Smooth muscle cell (in vitro differentiated cells): Measurements from ENCODE around the gene DIPK2B. TPM values are rescaled to one million over a fixed set of nuclear protein-coding genes. Genes with fewer than 3 reads are reported as not detected.
A peak's percentile ranks its signal among the peaks of the same experiment; 100 is the strongest.

Experiments
- DNase-seq: peaks from one replicate; lab custom pipeline; 2025; ENCODE audit not compliant: unreplicated experiment; lab: John Stamatoyannopoulos, UW
- H2AFZ ChIP-seq: fragments of 200-600 bp; sonication (generic); 2 replicates; pipeline ENCODE4 v1.6.0; 2016; ENCODE audit warnings: antibody characterized with exemption, low read depth, mild to moderate bottlenecking
- H3F3A ChIP-seq: fragments of 200-600 bp; sonication (generic); 2 replicates; pipeline ENCODE4 v1.6.0; 2017; ENCODE audit warnings: antibody characterized with exemption, low read depth
- H3K27ac ChIP-seq: fragments of 200-600 bp; sonication (generic); 2 replicates; pipeline ENCODE4 v1.5.1; 2016; ENCODE audit warnings: low read depth, mild to moderate bottlenecking
- H3K27me3 ChIP-seq: fragments of 200-600 bp; sonication (generic); 2 replicates; pipeline ENCODE4 v1.6.1; 2016; ENCODE audit warnings: low read depth, mild to moderate bottlenecking
- H3K36me3 ChIP-seq: fragments of 200-600 bp; sonication (generic); 2 replicates; pipeline ENCODE4 v1.5.1; 2016; ENCODE audit warnings: low read depth
- H3K4me1 ChIP-seq: fragments of 200-600 bp; sonication (generic); 2 replicates; pipeline ENCODE4 v1.5.1; 2016; ENCODE audit warnings: low read depth
- H3K4me2 ChIP-seq: fragments of 200-600 bp; sonication (generic); 2 replicates; pipeline ENCODE4 v1.6.0; 2016; ENCODE audit warnings: mild to moderate bottlenecking
- H3K4me3 ChIP-seq: fragments of 200-600 bp; sonication (generic); 2 replicates; pipeline ENCODE4 v1.5.1; 2016; ENCODE audit warnings: mild to moderate bottlenecking
- H3K79me2 ChIP-seq: fragments of 200-600 bp; sonication (generic); 2 replicates; pipeline ENCODE4 v1.6.0; 2016; ENCODE audit warnings: low read depth, mild to moderate bottlenecking
- H3K9ac ChIP-seq: fragments of 200-600 bp; sonication (generic); 2 replicates; pipeline ENCODE4 v1.6.0; 2016; ENCODE audit warnings: low read depth
- H3K9me3 ChIP-seq: fragments of 200-600 bp; sonication (generic); replicated peaks from 2 replicates; pipeline ENCODE4 v1.5.1; 2016; ENCODE audit warnings: low read depth
- H4K20me1 ChIP-seq: fragments of 200-600 bp; sonication (generic); 2 replicates; pipeline ENCODE4 v1.6.0; 2016; ENCODE audit warnings: low read depth
- CTCF ChIP-seq: fragments of 200-600 bp; sonication (generic); IDR thresholded peaks from 2 replicates; pipeline ENCODE4 v1.5.1; 2017; ENCODE audit warnings: borderline replicate concordance, mild to moderate bottlenecking, antibody characterized with exemption; ENCODE audit not compliant: insufficient read depth, poor library complexity, severe bottlenecking
- WGBS: methylation state at CpG from one replicate; pipeline ENCODE4 v1.1.7; 2016; ENCODE audit warnings: low lambda C conversion rate; 5-methylcytosine and 5-hydroxymethylcytosine counted together
- polyA plus RNA-seq: library from polyadenylated mRNA; unstranded; fragments of >200 nt; fragmentation: Nextera tagmentation; extraction: Ambion mirVana; gene quantifications from 2 replicates; pipeline ENCODE4 v1.2.1, GENCODE V29; 2016
- total RNA-seq: library from RNA; depleted of rRNA; stranded (reverse); fragments of >200 nt; gene quantifications from 2 replicates; pipeline ENCODE4 v1.2.3, GENCODE V29; 2014

The DIPK2B gene
- total and polyA plus RNA-seq, 2 experiments from 2014 or later, result not detected

GRCh38 chrX:45196701-45197100, 4.0 kb downstream of the DIPK2B start:
- Histone ChIP-seq H3K27ac (no peak overlapping the region), H3K27me3 (no peaks in the 10 kb centered on the region), H2AFZ (no peak overlapping the region), H3F3A (no peaks in the 10 kb centered on the region), H3K9ac (no peak overlapping the region), H4K20me1 (no peaks in the 10 kb centered on the region), H3K4me2 (no peak overlapping the region), H3K9me3 (no peaks in the 10 kb centered on the region), H3K79me2 (no peaks in the 10 kb centered on the region), H3K4me1 (no peaks in the 10 kb centered on the region), H3K4me3 (no peak overlapping the region), H3K36me3 (no peaks in the 10 kb centered on the region)
- no peak for TF ChIP-seq CTCF
- 73% methylated on average over 2 of the region's 2 CpGs for WGBS
- no peak for DNase-seq

GRCh38 chrX:45191820-45192409, 8.8 kb downstream of the DIPK2B start:
- TF ChIP-seq CTCF, result no peak
- Histone ChIP-seq H3K4me3 (no peak overlapping the region), H3K36me3 (no peaks in the 10 kb centered on the region), H3K4me1 (no peaks in the 10 kb centered on the region), H3F3A (no peaks in the 10 kb centered on the region), H3K9ac (no peak overlapping the region), H4K20me1 (no peaks in the 10 kb centered on the region), H3K9me3 (no peaks in the 10 kb centered on the region), H3K4me2 (no peak overlapping the region), H3K79me2 (no peaks in the 10 kb centered on the region), H3K27ac (no peak overlapping the region), H2AFZ (no peak overlapping the region), H3K27me3 (no peaks in the 10 kb centered on the region)
- 75% methylated on average over 7 of the region's 7 CpGs for WGBS
- no peak for DNase-seq

GRCh38 chrX:45191383-45191782, 9.3 kb downstream of the DIPK2B start:
- DNase-seq, result no peak
- 81% methylated on average over 8 of the region's 8 CpGs for WGBS
- no peak for TF ChIP-seq CTCF
- Histone ChIP-seq H3K36me3 (no peaks in the 10 kb centered on the region), H3F3A (no peaks in the 10 kb centered on the region), H3K4me3 (no peak overlapping the region), H4K20me1 (no peaks in the 10 kb centered on the region), H3K4me1 (no peaks in the 10 kb centered on the region), H2AFZ (no peak overlapping the region), H3K9ac (no peak overlapping the region), H3K27me3 (no peaks in the 10 kb centered on the region), H3K4me2 (no peak overlapping the region), H3K79me2 (no peaks in the 10 kb centered on the region), H3K27ac (no peak overlapping the region), H3K9me3 (no peaks in the 10 kb centered on the region)

- H3K27me3 ChIP-seq, result no peaks in the 10 kb centered on the region
- WGBS, result 59% methylated on average over 6 of the region's 6 CpGs
- H3K9me3 ChIP-seq, result no peaks in the 10 kb centered on the region
- no peaks in the 10 kb centered on the region for H4K20me1 ChIP-seq
- no peaks in the 10 kb centered on the region for H3F3A ChIP-seq
- no peaks in the 10 kb centered on the region for H3K36me3 ChIP-seq
- TF ChIP-seq CTCF, result no peak
- H3K9ac ChIP-seq, result no peak overlapping the region
- peak overlapping the region; percentile 88 for H2AFZ ChIP-seq
- H3K4me1 ChIP-seq, result no peaks in the 10 kb centered on the region
- no peak overlapping the region for H3K4me3 ChIP-seq
- H3K4me2 ChIP-seq, result no peak overlapping the region
- H3K27ac ChIP-seq, result no peak overlapping the region
- DNase-seq, result no peak
- H3K79me2 ChIP-seq, result no peaks in the 10 kb centered on the region
Observed at GRCh38 chrX:45187731-45188130, 12.9 kb downstream of the DIPK2B start.
